D341Med (cell line): ENCODE measurements around the gene OSGEPL1.
A peak's percentile ranks its signal among the peaks of the same experiment; 100 is the strongest.
"Not testable (repeated sequence)": the region's sequence is repeated elsewhere in the genome, so short reads cannot be mapped to it uniquely, and the experiment has no call there.

ENCODE experiments used
- DNase-seq: peaks from one replicate; pipeline ENCODE4 v3.0.0; 2012; ENCODE audit warnings: low spot score

Gene OSGEPL1

DNA sequence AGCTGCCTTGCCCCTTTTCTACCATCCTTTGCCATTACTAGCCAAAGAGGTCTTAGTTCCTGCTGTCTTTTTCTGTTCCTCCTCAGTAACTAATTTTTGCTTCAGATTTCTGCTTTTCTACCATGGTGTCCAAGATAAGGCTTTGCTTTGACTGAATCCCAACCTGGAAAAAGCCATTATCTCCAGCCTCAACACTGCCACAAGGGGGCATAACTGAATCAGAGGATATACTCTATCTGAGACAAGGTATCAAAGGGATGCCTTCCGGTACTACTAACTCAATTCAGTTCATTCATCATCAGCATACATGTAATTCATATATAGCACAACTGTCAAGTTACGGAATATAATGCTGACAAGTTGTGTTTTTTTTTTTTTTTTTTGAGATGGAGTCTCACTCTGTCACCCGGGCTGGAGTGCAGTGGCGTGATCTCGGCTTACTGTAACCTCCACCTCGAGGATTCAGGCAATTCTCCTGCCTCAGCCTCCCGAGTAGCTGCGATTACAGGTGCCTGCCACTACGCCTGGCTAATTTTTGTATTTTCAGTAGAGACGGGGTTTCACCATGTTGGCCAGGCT is 11.4 kb downstream of the OSGEPL1 start:
- DNase-seq, result peak; percentile 53

DNA sequence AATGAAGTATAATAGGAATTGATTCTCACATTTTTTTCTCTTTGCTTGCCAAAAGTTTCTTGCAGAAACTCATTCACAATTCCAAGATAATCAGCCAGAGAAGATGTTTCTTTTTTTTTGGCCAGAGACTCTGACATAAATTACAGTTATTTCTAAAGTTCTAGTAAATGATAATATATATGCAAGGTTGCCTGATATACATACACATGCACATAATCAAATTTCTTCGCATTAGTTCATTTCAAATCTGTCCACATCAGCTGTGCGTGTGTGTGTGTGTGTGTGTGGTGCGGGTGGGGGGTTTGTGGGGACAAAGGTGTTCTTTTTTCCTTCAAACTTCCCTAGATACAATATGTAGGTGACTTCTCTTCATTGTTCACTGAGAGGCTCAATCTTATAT is 33.2 kb downstream of the OSGEPL1 start:
- no peak for DNase-seq

- no peak for DNase-seq
These were observed 35.7 kb downstream of the OSGEPL1 start for GRCh38 chr2:189726849-189727248.

GRCh38 chr2:189726271-189726670 is 36.3 kb downstream of the OSGEPL1 start:
- no peak for DNase-seq

GRCh38 chr2:189723192-189723591 is 39.4 kb downstream of the OSGEPL1 start:
- no peak for DNase-seq

DNA sequence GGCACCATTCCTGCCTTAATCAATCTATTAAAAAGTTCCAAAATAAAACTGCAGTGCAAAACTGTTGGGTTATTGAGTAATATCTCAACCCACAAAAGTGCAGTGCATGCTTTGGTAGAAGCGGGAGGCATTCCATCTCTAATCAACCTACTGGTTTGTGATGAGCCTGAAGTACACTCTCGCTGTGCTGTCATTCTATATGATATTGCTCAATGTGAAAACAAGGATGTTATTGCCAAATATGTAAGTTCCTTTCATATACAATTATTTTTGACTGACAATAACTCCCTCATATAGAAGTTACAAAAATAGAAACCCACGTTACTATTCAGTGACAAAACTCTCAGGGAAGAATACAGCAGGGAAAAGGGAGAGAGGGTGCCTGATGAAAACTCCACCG is 43.0 kb downstream of the OSGEPL1 start:
- DNase-seq, result no peak

DNA sequence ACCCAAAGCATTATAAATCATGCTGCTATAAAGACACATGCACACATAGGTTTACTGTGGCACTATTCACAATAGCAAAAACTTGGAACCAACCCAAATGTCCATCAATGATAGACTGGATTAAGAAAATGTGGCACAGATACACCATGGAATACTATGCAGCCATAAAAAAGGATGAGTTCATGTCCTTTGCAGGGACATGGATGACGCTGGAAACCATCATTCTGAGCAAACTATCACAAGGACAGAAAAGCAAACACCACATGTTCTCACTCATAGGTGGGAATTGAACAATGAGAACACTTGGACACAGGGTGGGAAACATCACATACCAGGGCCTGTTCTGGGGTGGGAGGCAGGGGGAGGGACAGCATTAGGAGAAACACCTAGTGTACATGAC is 45.0 kb downstream of the OSGEPL1 start:
- DNase-seq, result not testable (repeated sequence)

- DNase-seq, result no peak
These were observed 52.9 kb downstream of the OSGEPL1 start for GRCh38 chr2:189709501-189710221.

- DNase-seq, result no peak
These were observed 60.5 kb downstream of the OSGEPL1 start for GRCh38 chr2:189702071-189702470.

DNA sequence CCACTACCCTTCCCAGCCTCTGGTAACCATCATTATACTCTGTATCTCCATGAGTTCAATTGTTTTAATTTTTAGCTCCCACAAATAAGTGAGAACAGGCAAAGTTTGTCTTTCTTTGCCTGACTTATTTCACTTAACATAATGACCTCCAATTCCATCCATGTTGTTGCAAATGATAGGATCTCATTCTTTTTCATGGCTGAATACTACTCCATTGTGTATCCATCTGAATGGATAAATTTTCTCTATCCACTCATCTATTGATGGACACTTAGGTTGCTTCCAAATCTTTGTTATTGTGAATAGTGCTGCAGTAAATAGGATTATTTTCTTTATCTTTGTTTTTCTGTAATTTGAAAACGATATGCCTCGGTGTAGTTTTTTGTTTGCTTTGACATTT is 61.9 kb downstream of the OSGEPL1 start:
- DNase-seq, result no peak

DNA sequence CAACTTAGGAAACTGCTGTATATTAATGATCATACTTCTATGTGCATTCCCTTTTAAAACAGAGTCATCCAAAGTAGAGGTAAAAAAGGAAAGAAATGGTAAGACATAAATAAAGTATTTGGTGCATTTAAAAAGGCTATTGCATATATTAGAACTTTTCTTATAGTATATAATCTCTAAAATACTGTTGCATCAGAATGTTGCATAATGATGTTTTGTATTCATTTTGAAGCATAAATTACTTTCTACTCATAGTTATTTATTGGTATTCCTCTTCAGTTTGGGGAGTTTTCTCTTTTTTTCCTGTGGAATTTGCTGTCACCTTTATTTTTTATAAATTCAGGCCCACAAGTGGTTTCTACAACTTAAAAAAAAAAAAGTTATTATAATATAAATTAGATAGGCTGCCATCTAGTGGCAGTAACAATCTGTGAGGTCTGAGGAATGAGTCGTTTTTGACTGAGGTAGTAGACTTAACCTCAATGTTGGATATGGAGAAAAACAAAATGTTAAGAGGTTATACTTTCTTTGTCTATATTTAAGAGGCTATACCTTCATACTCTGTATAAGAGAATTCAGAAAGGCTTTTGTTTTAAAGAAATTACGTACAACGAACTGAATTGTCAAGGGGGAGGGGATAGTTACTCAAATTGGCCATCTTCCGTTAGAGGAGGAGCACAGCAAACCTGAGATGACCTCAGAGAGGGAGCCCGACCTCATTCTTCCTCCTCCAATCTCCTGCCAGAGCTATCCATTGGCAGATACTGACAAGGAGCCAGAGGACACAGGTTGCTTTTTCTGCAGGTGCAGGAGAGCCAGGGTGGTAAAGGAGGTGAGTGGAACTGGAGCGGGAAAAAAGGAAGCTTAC is 64.3 kb downstream of the OSGEPL1 start:
- no peak for DNase-seq
